Calu3 (cell line): ENCODE measurements around the gene STIM2. TPM values are rescaled to one million over a fixed set of nuclear protein-coding genes. Genes with fewer than 3 reads are reported as not detected.

Source experiments
- BruUV-seq: library from RNA; stranded (reverse); fragments of 400-500 nt; replicated peaks from 2 replicates; lab custom pipeline; 2021; lab: Mats Ljungman, UMichigan
- CTCF ChIA-PET: fragments of 300-600 bp; sonication (Branson Sonifier 250); formaldehyde crosslinking; loops from one replicate; lab custom pipeline; 2022; ENCODE audit warnings: antibody characterized with exemption; lab: Charles Lee
- DNase-seq: peaks from one replicate; pipeline ENCODE4 v3.0.0; 2022
- H3K27ac Mint-ChIP-seq: one replicate; pipeline ENCODE4 v1.8.0; 2022; ENCODE audit warnings: mixed read lengths; ENCODE audit not compliant: unreplicated experiment
- H3K27me3 Mint-ChIP-seq: one replicate; pipeline ENCODE4 v1.8.0; 2022; ENCODE audit warnings: mixed read lengths; ENCODE audit not compliant: unreplicated experiment
- H3K36me3 Mint-ChIP-seq: one replicate; pipeline ENCODE4 v1.8.0; 2022; ENCODE audit warnings: mild to moderate bottlenecking, moderate library complexity, mixed read lengths; ENCODE audit not compliant: insufficient read depth, unreplicated experiment
- H3K4me1 Mint-ChIP-seq: one replicate; pipeline ENCODE4 v1.8.0; 2022; ENCODE audit warnings: mild to moderate bottlenecking, low read depth, mixed read lengths; ENCODE audit not compliant: unreplicated experiment
- H3K4me3 Mint-ChIP-seq: one replicate; pipeline ENCODE4 v1.8.0; 2022; ENCODE audit warnings: mild to moderate bottlenecking, low read depth, moderate library complexity, mixed read lengths; ENCODE audit not compliant: unreplicated experiment
- H3K9me3 Mint-ChIP-seq: one replicate; pipeline ENCODE4 v1.8.0; 2022; ENCODE audit warnings: low read depth, mixed read lengths; ENCODE audit not compliant: unreplicated experiment
- intact Hi-C: fragments of 100-400 bp; cut with micrococcal nuclease; formaldehyde crosslinking; loops from one replicate; pipeline ENCODE4 v1.10.0; 2022; ENCODE audit not compliant: unreplicated experiment
- total RNA-seq: library from RNA; stranded (reverse); gene quantifications from 2 replicates; pipeline ENCODE4 v1.2.3, GENCODE V29; 2022
- TF ChIP-seq, protein P1 (sequence below): fragments of 200-600 bp; IDR thresholded peaks from one replicate; pipeline ENCODE4 v1.8.0; 2022; ENCODE audit warnings: antibody characterized with exemption; ENCODE audit not compliant: unreplicated experiment

STIM2 gene
- total RNA-seq, 1 experiment from 2014 or later: 24.2 TPM

GRCh38 chr4:27062256-27062655, 201.6 kb downstream of the STIM2 start:
- H3K27ac Mint-ChIP-seq: no peak overlapping the region
- no peak for DNase-seq
- TF ChIP-seq, protein P1, sequence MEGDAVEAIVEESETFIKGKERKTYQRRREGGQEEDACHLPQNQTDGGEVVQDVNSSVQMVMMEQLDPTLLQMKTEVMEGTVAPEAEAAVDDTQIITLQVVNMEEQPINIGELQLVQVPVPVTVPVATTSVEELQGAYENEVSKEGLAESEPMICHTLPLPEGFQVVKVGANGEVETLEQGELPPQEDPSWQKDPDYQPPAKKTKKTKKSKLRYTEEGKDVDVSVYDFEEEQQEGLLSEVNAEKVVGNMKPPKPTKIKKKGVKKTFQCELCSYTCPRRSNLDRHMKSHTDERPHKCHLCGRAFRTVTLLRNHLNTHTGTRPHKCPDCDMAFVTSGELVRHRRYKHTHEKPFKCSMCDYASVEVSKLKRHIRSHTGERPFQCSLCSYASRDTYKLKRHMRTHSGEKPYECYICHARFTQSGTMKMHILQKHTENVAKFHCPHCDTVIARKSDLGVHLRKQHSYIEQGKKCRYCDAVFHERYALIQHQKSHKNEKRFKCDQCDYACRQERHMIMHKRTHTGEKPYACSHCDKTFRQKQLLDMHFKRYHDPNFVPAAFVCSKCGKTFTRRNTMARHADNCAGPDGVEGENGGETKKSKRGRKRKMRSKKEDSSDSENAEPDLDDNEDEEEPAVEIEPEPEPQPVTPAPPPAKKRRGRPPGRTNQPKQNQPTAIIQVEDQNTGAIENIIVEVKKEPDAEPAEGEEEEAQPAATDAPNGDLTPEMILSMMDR: no peak
- intact Hi-C loops: no loop called here
- CTCF ChIA-PET: no interaction called here
- H3K36me3 Mint-ChIP-seq: no peaks in the 10 kb centered on the region
- H3K9me3 Mint-ChIP-seq: peaks cover 2% of the 10 kb centered on the region
- no TSS peak for BruUV-seq
- peaks cover 8% of the 10 kb centered on the region for H3K4me1 Mint-ChIP-seq
- no peaks in the 10 kb centered on the region for H3K27me3 Mint-ChIP-seq
- H3K4me3 Mint-ChIP-seq: no peak overlapping the region

GRCh38 chr4:27066591-27066990, 205.9 kb downstream of the STIM2 start:
- Mint-ChIP-seq H3K9me3 (no peaks in the 10 kb centered on the region), H3K4me3 (no peak overlapping the region), H3K27me3 (no peaks in the 10 kb centered on the region), H3K27ac (no peak overlapping the region), H3K36me3 (no peaks in the 10 kb centered on the region), H3K4me1 (no peaks in the 10 kb centered on the region)
- CTCF ChIA-PET: interaction anchor here (0.8 to 1.0 kb wide), 2 partner anchors 18 to 232 kb away, joined by 3 to 4 read pairs; no protein-coding TSS in a partner anchor
- TF ChIP-seq, protein P1: no peak
- peak; percentile 24 for DNase-seq
- intact Hi-C loops: no loop called here
- BruUV-seq: no TSS peak

- H3K27ac Mint-ChIP-seq: no peak overlapping the region
- H3K9me3 Mint-ChIP-seq: no peaks in the 10 kb centered on the region
- H3K27me3 Mint-ChIP-seq: no peaks in the 10 kb centered on the region
- intact Hi-C loops: no loop called here
- H3K36me3 Mint-ChIP-seq: no peaks in the 10 kb centered on the region
- TF ChIP-seq, protein P1: no peak
- no peak for DNase-seq
- H3K4me3 Mint-ChIP-seq: no peak overlapping the region
- CTCF ChIA-PET: no interaction called here
- H3K4me1 Mint-ChIP-seq: no peaks in the 10 kb centered on the region
- BruUV-seq: no TSS peak
Observed at GRCh38 chr4:27068151-27068867, 207.7 kb downstream of the STIM2 start.
